Heart left ventricle (tissue), 13 donors: ENCODE results near the gene SDS.

Source experiments
- POLR2A ChIP-seq, 2 donors: fragments of 450-650 bp; IDR thresholded peaks; one replicate each; pipeline ENCODE4 v1.6.1; 2017; ENCODE audit warnings: antibody characterized with exemption in 2 of 2, mild to moderate bottlenecking in 2 of 2, moderate library complexity in 2 of 2
- TF ChIP-seq, protein P1 (sequence below), 12 donors: fragments of 200-600 bp; sonication (generic) in 4 of 12; IDR thresholded peaks; one replicate each; pipeline versions ENCODE4 v1.5.0 to v1.8.0; 2018 to 2022; ENCODE audit warnings: antibody characterized with exemption in 12 of 12, mild to moderate bottlenecking in 5 of 12
- donor health status: ischemic (EF 13 %, LVEDD 7.1; RV severe dilation, severe dysfunction).
- donor health status: DM: no; HTN: yes; CAD: no.
- donor health status: DM: no; HTN: no; CAD: no.
- donor health status: ischemic (EF 25% LVEDD 6.9; RV normal size, moderate dysfunction).
- donor health status: ischemic (EF 25% LVEDD 5.7; RV mildly dilated, moderate dysfunction).
- donor health status: ischemic (EF 35%, LVEDD 5.7; RV mildly dilated, moderate dysfunction).
- donor health status: nonischemic (EF 11% LVEDD 7.7; RV severe dilation, severe dysfunction).
- donor health status: DM: yes; HTN: yes; CAD: no.
- donor health status: PGD.
- donor health status: ischemic (EF 29% LVEDD 5.4; RV normal size, mild dysfunction).
- donor health status: nonischemic (EF 23%, LVEDD 6.1; RV moderate dilation, normal function).

DNA sequence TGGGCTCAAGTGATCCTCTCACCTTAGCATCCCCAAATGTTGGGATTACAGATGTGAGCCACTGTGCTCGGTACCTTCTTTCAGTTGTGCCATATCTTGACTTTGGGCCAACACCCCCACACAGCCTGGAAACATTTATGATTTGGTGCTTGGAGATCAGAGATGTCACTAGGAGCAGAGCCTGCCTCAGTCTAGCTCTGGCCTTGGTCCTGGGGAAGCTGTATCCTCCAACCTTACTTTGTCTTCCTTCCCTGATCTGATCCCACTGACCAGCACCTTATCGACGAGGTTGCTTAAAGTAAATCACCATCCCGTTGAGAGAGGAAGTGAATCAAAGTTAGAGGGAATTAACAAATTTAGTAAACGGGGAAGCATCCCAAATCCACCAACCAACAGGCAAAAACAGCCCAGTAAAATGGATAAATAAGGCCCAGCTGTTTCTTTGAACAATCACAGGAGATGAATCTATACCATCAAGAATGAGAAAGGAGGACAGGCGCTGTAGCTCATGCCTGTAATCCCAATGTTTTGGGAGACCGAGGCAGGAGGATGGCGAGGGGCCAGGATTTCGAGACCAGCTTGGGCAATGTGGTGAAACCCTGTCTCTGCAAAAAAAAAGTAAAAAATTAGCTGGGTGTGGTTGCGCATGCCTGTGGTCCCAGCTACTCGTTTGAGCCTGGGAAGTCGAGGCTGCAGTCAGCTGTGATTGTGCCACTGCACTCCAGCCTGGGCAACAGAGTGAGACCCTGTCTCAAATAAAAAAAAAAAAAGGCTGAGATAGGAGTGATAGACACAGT is 41.9 kb downstream of the SDS start:
- TF ChIP-seq, protein P1, sequence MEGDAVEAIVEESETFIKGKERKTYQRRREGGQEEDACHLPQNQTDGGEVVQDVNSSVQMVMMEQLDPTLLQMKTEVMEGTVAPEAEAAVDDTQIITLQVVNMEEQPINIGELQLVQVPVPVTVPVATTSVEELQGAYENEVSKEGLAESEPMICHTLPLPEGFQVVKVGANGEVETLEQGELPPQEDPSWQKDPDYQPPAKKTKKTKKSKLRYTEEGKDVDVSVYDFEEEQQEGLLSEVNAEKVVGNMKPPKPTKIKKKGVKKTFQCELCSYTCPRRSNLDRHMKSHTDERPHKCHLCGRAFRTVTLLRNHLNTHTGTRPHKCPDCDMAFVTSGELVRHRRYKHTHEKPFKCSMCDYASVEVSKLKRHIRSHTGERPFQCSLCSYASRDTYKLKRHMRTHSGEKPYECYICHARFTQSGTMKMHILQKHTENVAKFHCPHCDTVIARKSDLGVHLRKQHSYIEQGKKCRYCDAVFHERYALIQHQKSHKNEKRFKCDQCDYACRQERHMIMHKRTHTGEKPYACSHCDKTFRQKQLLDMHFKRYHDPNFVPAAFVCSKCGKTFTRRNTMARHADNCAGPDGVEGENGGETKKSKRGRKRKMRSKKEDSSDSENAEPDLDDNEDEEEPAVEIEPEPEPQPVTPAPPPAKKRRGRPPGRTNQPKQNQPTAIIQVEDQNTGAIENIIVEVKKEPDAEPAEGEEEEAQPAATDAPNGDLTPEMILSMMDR (IDR thresholded peaks at IDR 0.05) = no peak
- TF ChIP-seq POLR2A (IDR thresholded peaks at IDR 0.05) = no peak
